K562 (cell line): Measurements from ENCODE around the gene ATXN2L. TPM values are rescaled to one million over a fixed set of nuclear protein-coding genes. Genes with fewer than 3 reads are reported as not detected.

Experiments used
- ATAC-seq: fragments of 200-7000 bp; cut with Tn5 transposase; 3 replicates; pipeline ENCODE4 v1.9.1; 2020; ENCODE audit warnings: moderate library complexity
- BruUV-seq: library from RNA; stranded (reverse); fragments of 400-500 nt; replicated peaks from 2 replicates; lab custom pipeline; 2021; lab: Mats Ljungman, UMichigan
- CTCF ChIA-PET: fragments of 300-600 bp; formaldehyde crosslinking; extraction: SDS; loops from one replicate; lab custom pipeline; 2021; ENCODE audit warnings: low intra/inter-chr PET ratio; lab: Yijun Ruan, JAX
- POLR2A ChIA-PET: fragments of 300-600, 350-650 bp; sonication (Branson Sonifier 250); formaldehyde crosslinking; extraction: SDS; loops from one replicate; lab custom pipeline; 2021; ENCODE audit warnings: antibody characterized with exemption, inconsistent platforms; lab: Yijun Ruan, JAX
- DNase-seq, 4 experiments: peaks; one replicate each; pipeline versions ENCODE4 v3.0.0 to v3.0.0-alpha.2; 2011 to 2018; ENCODE audit warnings: low spot score in 3 of 4, mixed read lengths in 3 of 4; ENCODE audit errors: extremely low read depth in 1 of 4
- FAIRE-seq: peaks from 2 replicates; lab custom pipeline; 2011; peaks lifted over from hg19 to GRCh38; lab: Jason Lieb, UNC
- H2AFZ ChIP-seq: 2 replicates; pipeline ENCODE4 v1.6.0; 2011; ENCODE audit warnings: low read depth, low read length, control low read depth, inconsistent platforms
- H3K27ac ChIP-seq: fragments of 200-600 bp; 3 replicates; pipeline ENCODE4 v1.8.0; 2011; ENCODE audit warnings: low read depth, mild to moderate bottlenecking, control low read depth, inconsistent platforms, low read length, moderate library complexity, mixed read lengths; ENCODE audit errors: extremely low read depth
- H3K27me3 ChIP-seq, 2 experiments: fragments of 300-600 bp in 1 of 2; 2 replicates in 1 of 2; 3 replicates in 1 of 2; pipeline versions ENCODE4 v1.6.0 to v1.8.0; 2011; ENCODE audit warnings: inconsistent platforms in 2 of 2, low read length in 2 of 2, mild to moderate bottlenecking in 1 of 2, mixed read lengths in 1 of 2, moderate library complexity in 1 of 2; ENCODE audit not compliant: control insufficient read depth in 2 of 2, insufficient read depth in 2 of 2
- H3K36me3 ChIP-seq: fragments of 300-600 bp; 3 replicates; pipeline ENCODE4 v1.8.0; 2011; ENCODE audit warnings: mild to moderate bottlenecking, low read length, inconsistent platforms; ENCODE audit not compliant: control insufficient read depth, insufficient read depth
- H3K4me1 ChIP-seq, 2 experiments: fragments of 200-600 bp in 1 of 2; replicated peaks in 1 of 2; 2 replicates in 1 of 2; 3 replicates in 1 of 2; pipeline versions ENCODE4 v1.5.1 to v1.8.0; 2011; ENCODE audit warnings: inconsistent platforms in 2 of 2, low read length in 2 of 2, mild to moderate bottlenecking in 1 of 2, mixed read lengths in 1 of 2, moderate library complexity in 1 of 2; ENCODE audit not compliant: control insufficient read depth in 2 of 2, insufficient read depth in 2 of 2
- H3K4me2 ChIP-seq: 2 replicates; pipeline ENCODE4 v1.6.1; 2011; ENCODE audit warnings: low read length, control low read depth, inconsistent platforms, mixed read lengths; ENCODE audit not compliant: insufficient read depth
- H3K4me3 ChIP-seq: fragments of 200-600 bp; sonication (generic), shearing (Covaris generic); 2 replicates; pipeline ENCODE4 v1.5.1; 2016; ENCODE audit warnings: control low read depth, inconsistent platforms
- H3K79me2 ChIP-seq: fragments of 200-600 bp; 3 replicates; pipeline ENCODE4 v1.8.0; 2011; ENCODE audit warnings: low read length, inconsistent platforms; ENCODE audit not compliant: control insufficient read depth, insufficient read depth
- H3K9ac ChIP-seq, 2 experiments: 2 replicates each; pipeline versions ENCODE4 v1.6.0 to v1.6.1; 2011; ENCODE audit warnings: low read depth in 2 of 2, low read length in 2 of 2, control low read depth in 1 of 2, inconsistent platforms in 1 of 2, mild to moderate bottlenecking in 1 of 2, mixed read lengths in 1 of 2; ENCODE audit not compliant: insufficient read depth in 1 of 2
- H3K9me1 ChIP-seq: one replicate; pipeline ENCODE4 v1.6.0; 2011; ENCODE audit warnings: inconsistent platforms, mild to moderate bottlenecking, low read length, moderate library complexity; ENCODE audit not compliant: control insufficient read depth, insufficient read depth
- H3K9me3 ChIP-seq: replicated peaks from 2 replicates; pipeline ENCODE4 v1.5.1; 2011; ENCODE audit warnings: low read depth, low read length, inconsistent platforms; ENCODE audit not compliant: control insufficient read depth, insufficient read depth
- H4K20me1 ChIP-seq: replicated peaks from 2 replicates; pipeline ENCODE4 v1.6.1; 2011; ENCODE audit warnings: low read length, inconsistent platforms, mixed read lengths; ENCODE audit not compliant: control insufficient read depth, insufficient read depth
- ARID1B ChIP-seq: fragments of 450-650 bp; IDR thresholded peaks from 2 replicates; pipeline ENCODE4 v1.6.1; 2016; ENCODE audit warnings: antibody characterized with exemption, mild to moderate bottlenecking, inconsistent platforms
- C11orf30 ChIP-seq: fragments of 450-650 bp; IDR thresholded peaks from 2 replicates; pipeline ENCODE4 v1.6.1; 2016; ENCODE audit warnings: low read depth, mild to moderate bottlenecking
- CEBPG ChIP-seq, 3 experiments: fragments of 200-800 bp in 1 of 3; sonication (Bioruptor generic) in 1 of 3; sonication (generic) in 1 of 3; formaldehyde crosslinking in 1 of 3; IDR thresholded peaks in 2 of 3; conservative IDR thresholded peaks in 1 of 3; 2 replicates each; pipeline versions ENCODE4 v1.6.1 to v1.8.0; 2016 to 2022; ENCODE audit warnings: missing compliant biosample characterization in 2 of 3, missing genetic modification characterization in 2 of 3, mild to moderate bottlenecking in 1 of 3, missing genetic modification reagents in 1 of 3
- DNMT1 ChIP-seq: fragments of 450-650 bp; IDR thresholded peaks from 2 replicates; pipeline ENCODE4 v1.6.1; 2016; ENCODE audit warnings: antibody characterized with exemption, mild to moderate bottlenecking
- E2F1 ChIP-seq: sonication (generic); formaldehyde crosslinking; IDR thresholded peaks from 2 replicates; pipeline ENCODE4 v1.8.1; 2023; ENCODE audit warnings: mild to moderate bottlenecking, missing genetic modification reagents, moderate library complexity
- E2F8 ChIP-seq: fragments of 450-650 bp; IDR thresholded peaks from 2 replicates; pipeline ENCODE4 v1.7.1; 2018; ENCODE audit warnings: mild to moderate bottlenecking, low read depth; ENCODE audit not compliant: partially characterized antibody
- ELF1 ChIP-seq: fragments of 200-800 bp; sonication (Bioruptor generic); IDR thresholded peaks from 2 replicates; pipeline ENCODE4 v1.6.1; 2016; ENCODE audit warnings: missing genetic modification characterization, missing compliant biosample characterization
- FIP1L1 ChIP-seq: fragments of 200-400 bp; formaldehyde crosslinking; IDR thresholded peaks from 2 replicates; pipeline ENCODE4 v1.6.1; 2018; ENCODE audit warnings: mild to moderate bottlenecking, low read depth, low read length; ENCODE audit not compliant: poor library complexity, severe bottlenecking
- L3MBTL2 ChIP-seq: fragments of 450-650 bp; IDR thresholded peaks from 2 replicates; pipeline ENCODE4 v1.6.1; 2016; ENCODE audit warnings: mild to moderate bottlenecking, moderate library complexity
- MNT ChIP-seq, 2 experiments: fragments of 450-650 bp; conservative IDR thresholded peaks; 2 replicates each; pipeline ENCODE4 v1.6.1; 2017; ENCODE audit warnings: mild to moderate bottlenecking in 2 of 2, moderate library complexity in 2 of 2
- NFIX ChIP-seq: fragments of 250-450 bp; sonication (Bioruptor Pico); IDR thresholded peaks from 2 replicates; pipeline ENCODE4 v1.4.0; 2020; ENCODE audit warnings: low read depth, mild to moderate bottlenecking, moderate library complexity
- NR2C1 ChIP-seq, 2 experiments: fragments of 450-650 bp; IDR thresholded peaks; 2 replicates each; pipeline ENCODE4 v1.6.1; 2017; ENCODE audit warnings: mild to moderate bottlenecking in 2 of 2, antibody characterized with exemption in 1 of 2, inconsistent platforms in 1 of 2, missing compliant biosample characterization in 1 of 2, missing genetic modification characterization in 1 of 2
- RCOR1 ChIP-seq, 2 experiments: IDR thresholded peaks; 2 replicates each; pipeline ENCODE4 v1.6.1; 2012; ENCODE audit warnings: low read depth in 2 of 2, low read length in 2 of 2, borderline replicate concordance in 1 of 2, improper control_type of control experiment in 1 of 2
- SMARCA4 ChIP-seq: fragments of 450-650 bp; IDR thresholded peaks from 2 replicates; pipeline ENCODE4 v1.6.1; 2016
- TFAP4 ChIP-seq: sonication (generic); formaldehyde crosslinking; IDR thresholded peaks from 2 replicates; pipeline ENCODE4 v1.8.0; 2022; ENCODE audit warnings: missing genetic modification reagents, mild to moderate bottlenecking, moderate library complexity, borderline replicate concordance
- WGBS: fragments of 100-300 bp; shearing (Covaris generic); methylation state at CpG from one replicate; pipeline ENCODE4 v1.1.6; 2016; ENCODE audit warnings: low coverage, mixed read lengths; ENCODE audit not compliant: insufficient coverage; ENCODE audit errors: missing lambda C conversion rate; 5-methylcytosine and 5-hydroxymethylcytosine counted together
- in situ Hi-C: fragments of 300-500 bp; cut with MboI; formaldehyde crosslinking; loops from 4 replicates; pipeline ENCODE4 v1.15.0; 2018; ENCODE audit warnings: inconsistent platforms, mixed read lengths
- intact Hi-C: fragments of 100-400 bp; cut with micrococcal nuclease; formaldehyde crosslinking; loops from 2 replicates; pipeline ENCODE4 v1.14.2; 2022
- polyA plus RNA-seq, 8 experiments: library from polyadenylated mRNA; depleted of rRNA in 4 of 8; stranded (reverse) in 5 of 8; unstranded in 3 of 8; fragments of >200 nt; fragmentation: Nextera tagmentation in 2 of 8; fragmentation: Illumina TruSeq in 1 of 8; extraction: Ambion mirVana in 2 of 8; extraction: Trizol in 1 of 8; gene quantifications; 2 replicates each; pipeline versions ENCODE4 v1.2.1 to v1.2.3, GENCODE V29; 2011 to 2014; ENCODE audit warnings: inconsistent platforms in 1 of 8, missing spikeins in 1 of 8
- total RNA-seq, 7 experiments: library from RNA; depleted of rRNA in 6 of 7; stranded (reverse); fragments of >200 nt in 6 of 7; fragmentation: Illumina TruSeq in 2 of 7; extraction: Trizol in 2 of 7; gene quantifications; 2 replicates each; pipeline versions ENCODE4 v1.2.1 to v1.2.3, GENCODE V29; 2011 to 2021; ENCODE audit warnings: low replicate concordance in 1 of 7

The ATXN2L gene
- total and polyA plus RNA-seq, 9 of the 15 experiments (the other 6 are each of a cell fraction or from before 2014, with no cell fraction given), result 3.8 to 280 (median 37.2) TPM

- no TSS peak for BruUV-seq
- peak; percentile 80 for FAIRE-seq
- POLR2A ChIA-PET, result interaction anchor here (1.6 to 1.8 kb wide), 2 partner anchors 9 to 19 kb away, joined by 4 to 6 read pairs; no protein-coding TSS in a partner anchor
- TF ChIP-seq CEBPG (CRISPR knock-in tag; IDR thresholded peaks at IDR 0.05) (no peak), CEBPG (tag; conservative IDR thresholded peaks at IDR 0.05 in 1 of 2, IDR thresholded peaks at IDR 0.05 in 1 of 2) (no peak), FIP1L1 (no peak), NFIX (peak; percentile 42; the same call in 1 of the 2 replicates), TFAP4 (CRISPR knock-in tag) (no peak), E2F8 (peak; percentile 27), C11orf30 (peak; percentile 91), NR2C1 (IDR thresholded peaks at IDR 0.05) (peak; percentile 89), NR2C1 (tag; IDR thresholded peaks at IDR 0.05) (peak; percentile 91), MNT (conservative IDR thresholded peaks at IDR 0.05) (peak in 1 of 2 experiments; percentile 16; a peak in 1 of 4 replicates), L3MBTL2 (peak; percentile 14; the same call in 1 of the 2 replicates), RCOR1 (IDR thresholded peaks at IDR 0.05; ENCODE audit: borderline replicate concordance in 1 of 2, low read depth in 2 of 2, low read length in 2 of 2) (peak in 1 of 2 experiments; percentile 5; a peak in 1 of 4 replicates), ELF1 (no peak), SMARCA4 (peak; percentile 55; the same call in 1 of the 2 replicates), ARID1B (peak; percentile 44), DNMT1 (no peak), E2F1 (0 out of 2 replicates have a peak, but pooled peaks have one; percentile 19)
These were observed 2.8 kb upstream of the ATXN2L start for GRCh38 chr16:28820016-28820415.

More at GRCh38 chr16:28820016-28820415, 2.8 kb upstream of the ATXN2L start:
- Histone ChIP-seq H3K27ac (peak overlapping the region; percentile 64; the same call in 1 of the 3 replicates), H3K9me1 (no peaks in the 10 kb centered on the region), H3K4me1 (peaks cover 12 to 15% of the 10 kb centered on the region in 2 experiments), H3K9me3 (peaks cover 11% of the 10 kb centered on the region), H3K4me2 (no peak overlapping the region), H3K27me3 (no peaks in the 10 kb centered on the region), H3K79me2 (peaks cover 37% of the 10 kb centered on the region), H4K20me1 (0 out of 2 replicates have a peak, but pooled peaks cover 3% of the 10 kb centered on the region), H2AFZ (no peak overlapping the region), H3K4me3 (no peak overlapping the region), H3K36me3 (peaks cover 19% of the 10 kb centered on the region), H3K9ac (no peak overlapping the region)
- ATAC-seq (no peak), DNase-seq (peak in 1 of 4 experiments; percentile 82)
- in situ Hi-C loops, result no loop called here
- CTCF ChIA-PET, result no interaction called here
- 34% methylated on average over 5 of the region's 5 CpGs for WGBS
- intact Hi-C loops, result no loop called here
